OCI-LY3 (cell line): Measurements from ENCODE around the gene TNKS2.

Source experiments
- CTCF ChIP-seq: fragments of 200-600, 300-600 bp; sonication (generic); IDR thresholded peaks from 2 replicates; pipeline ENCODE4 v1.5.1; 2014; ENCODE audit warnings: antibody characterized with exemption, low read length, low read depth
- EZH2phosphoT487 ChIP-seq: fragments of 200-600 bp; shearing (Covaris generic); IDR thresholded peaks from 2 replicates; pipeline ENCODE4 v1.6.1; 2018; ENCODE audit warnings: antibody characterized with exemption, mixed run types, low read depth

- TF ChIP-seq CTCF: no peak
- TF ChIP-seq EZH2phosphoT487: no peak
Measured at GRCh38 chr10:91788527-91788926, 9.7 kb upstream of the TNKS2 start.
